ENCODE results near the gene KCNAB1.

DNA sequence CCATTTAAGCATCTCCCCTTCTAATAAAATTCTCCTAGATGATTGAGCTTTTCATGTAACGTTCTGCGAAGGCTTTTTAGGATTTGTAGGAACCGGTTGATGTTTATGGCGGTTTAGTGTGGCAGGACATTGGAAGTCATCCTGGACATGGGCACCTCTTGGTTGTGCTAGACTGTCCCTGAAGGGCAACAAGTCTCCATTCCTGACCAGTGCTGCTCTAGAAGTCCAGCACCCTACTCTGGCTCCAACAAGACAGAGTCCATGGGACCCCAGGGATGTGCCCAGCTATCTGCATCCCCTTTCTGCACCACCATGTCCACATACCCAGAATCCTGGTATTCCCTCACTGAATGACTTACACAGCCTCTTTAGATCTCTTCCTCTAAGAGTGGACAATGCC lies 46.4 kb downstream of the KCNAB1 start:
- TF ChIP-seq RARB (CRISPR knock-in tag; IDR thresholded peaks at IDR 0.05): no peak
- no peak for TF ChIP-seq ARNTL (CRISPR knock-in tag; IDR thresholded peaks at IDR 0.05; ENCODE audit: borderline replicate concordance, low read depth)
- TF ChIP-seq OSR1 (CRISPR knock-in tag; IDR thresholded peaks at IDR 0.05): no peak
- no peak for TF ChIP-seq PPARA (CRISPR knock-in tag; IDR thresholded peaks at IDR 0.05; ENCODE audit: borderline replicate concordance)
